ENCODE measurements around the gene TNS3.

TNS3 gene

DNA sequence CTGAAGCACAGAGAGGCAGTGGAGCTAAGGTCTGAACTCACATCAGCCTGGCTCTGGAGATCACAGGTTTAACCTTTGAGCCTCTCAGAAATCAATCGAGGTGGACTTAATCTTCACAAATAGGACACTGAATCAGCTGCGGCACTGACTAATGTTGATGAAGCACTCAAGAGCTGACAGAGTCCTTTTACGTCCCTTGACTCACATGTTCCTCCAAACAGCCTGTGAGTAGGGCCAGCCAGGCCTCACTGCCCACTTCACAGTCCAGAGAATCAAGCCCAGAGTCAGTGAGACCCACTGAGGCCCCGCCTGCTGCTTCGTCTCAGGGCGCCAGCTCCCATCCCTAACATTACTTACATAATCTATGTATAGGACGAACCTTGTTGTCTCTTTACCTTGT, 63.1 kb downstream of the TNS3 start:
- DNase-seq = no peak

DNA sequence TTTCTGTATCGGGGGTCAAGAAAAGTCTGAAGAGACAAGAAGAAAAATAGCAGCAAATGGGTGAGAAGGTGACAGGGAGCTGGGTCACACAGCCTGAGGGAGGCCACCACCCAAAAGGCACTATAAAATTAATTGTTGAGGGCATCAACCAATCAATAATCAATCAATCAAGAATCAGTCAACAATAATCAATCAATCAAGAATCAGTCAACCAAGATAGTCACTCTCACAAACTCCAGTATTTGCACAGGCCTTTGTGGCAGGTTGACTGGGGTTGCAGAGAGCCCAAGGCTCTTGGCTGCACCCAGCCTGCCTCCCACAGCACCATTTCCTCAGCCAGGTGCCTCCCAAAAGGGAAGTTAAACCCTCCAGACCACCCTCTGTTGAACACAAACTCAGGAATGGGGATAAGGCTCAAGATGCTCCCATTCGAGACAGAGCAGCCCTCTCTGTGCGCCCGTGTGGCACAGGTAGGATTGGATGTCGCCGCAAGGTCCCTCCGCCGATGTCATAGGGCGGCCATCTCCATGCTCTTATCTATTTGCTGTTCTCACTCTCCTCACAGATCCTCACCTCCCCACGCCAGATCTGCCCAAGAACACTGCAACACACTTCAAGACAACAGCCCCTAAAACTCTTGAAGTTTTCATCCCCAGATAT, 64.0 kb downstream of the TNS3 start:
- no peak for DNase-seq

DNA sequence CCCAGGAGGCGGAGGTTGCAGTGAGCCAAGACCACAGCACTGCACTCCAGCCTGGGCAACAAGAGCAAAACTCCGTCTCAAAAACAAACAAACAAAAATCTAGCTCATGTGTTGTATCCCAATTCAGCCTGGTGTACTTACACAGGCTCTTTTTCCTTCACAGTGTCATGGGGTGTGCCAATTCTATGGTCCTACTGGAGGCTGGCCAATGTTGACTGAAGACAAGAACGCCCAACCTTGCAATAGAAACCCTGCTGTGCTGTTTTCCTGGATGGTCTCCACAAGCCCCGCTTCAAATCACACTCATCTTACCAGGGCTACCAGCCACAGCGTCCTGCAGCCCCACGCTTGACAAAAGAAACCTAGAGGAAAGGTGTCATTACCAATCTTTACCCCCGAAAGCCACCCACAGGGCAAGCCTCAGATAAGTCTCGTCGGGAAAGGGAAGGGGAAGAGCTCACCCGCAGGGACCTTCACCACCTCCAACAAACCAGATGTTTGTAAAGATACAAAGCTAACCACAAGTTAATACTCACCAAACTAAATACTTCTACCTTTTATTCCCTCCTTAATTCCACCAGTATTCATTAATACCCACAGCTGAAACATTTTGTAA, 64.8 kb downstream of the TNS3 start:
- DNase-seq = no peak

DNA sequence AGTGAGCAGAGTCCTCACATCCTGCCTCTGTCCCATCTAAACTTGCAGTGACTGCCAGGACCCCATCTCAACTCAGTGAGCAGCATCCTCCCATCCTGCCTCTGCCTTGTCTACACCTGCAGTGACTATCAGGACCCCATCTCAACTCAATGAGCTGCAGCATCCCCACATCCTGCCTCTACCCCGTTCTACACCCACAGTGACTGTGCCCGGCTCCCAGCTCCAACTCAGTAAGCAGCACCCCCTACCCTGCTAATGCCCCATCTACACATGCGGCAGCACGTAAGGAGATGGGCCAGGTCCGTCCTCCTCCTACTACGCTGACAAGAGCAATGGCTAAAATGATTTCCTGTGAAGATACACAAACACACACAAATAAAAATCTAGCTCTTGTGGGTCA, 65.5 kb downstream of the TNS3 start:
- no peak for DNase-seq

DNA sequence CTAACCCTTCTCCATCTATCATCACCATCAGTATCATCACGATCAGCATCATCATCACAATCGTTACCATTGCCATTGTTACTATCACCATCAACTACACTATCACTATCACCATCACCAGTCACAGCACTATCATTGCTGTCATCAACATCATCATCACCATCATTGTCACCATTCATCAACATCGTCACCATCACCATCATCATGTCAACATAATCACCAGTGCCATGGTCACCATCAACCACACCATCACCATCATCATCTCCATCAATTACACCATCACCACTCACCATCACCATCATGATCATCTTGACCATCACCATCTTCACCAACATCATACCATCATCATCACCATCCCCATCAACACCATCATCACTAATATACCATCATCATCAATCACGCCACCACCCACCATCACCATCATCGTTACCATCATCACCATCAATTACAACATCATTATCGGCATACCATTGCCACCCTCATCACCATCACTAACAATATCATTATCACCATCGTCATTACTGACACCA, 66.5 kb downstream of the TNS3 start:
- DNase-seq = no peak

DNA sequence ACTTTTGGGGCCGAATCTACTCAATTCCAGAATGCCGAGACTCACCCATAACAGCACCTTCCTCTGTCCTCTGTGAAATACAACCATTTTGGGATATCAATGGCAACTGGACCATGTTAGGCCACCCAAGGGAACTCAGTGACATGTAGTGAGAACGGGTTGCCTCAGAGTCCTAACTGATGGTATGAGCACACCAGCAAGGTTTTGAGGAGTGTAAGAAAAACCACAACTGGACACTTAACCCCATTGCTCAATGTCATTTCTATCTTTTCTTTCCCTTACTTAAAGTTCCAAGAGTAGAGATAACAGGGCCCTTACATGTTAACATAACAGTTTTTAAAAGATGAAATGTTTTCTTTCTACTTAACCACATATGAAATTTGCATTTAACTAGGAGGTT, 67.1 kb downstream of the TNS3 start:
- no peak for DNase-seq

DNA sequence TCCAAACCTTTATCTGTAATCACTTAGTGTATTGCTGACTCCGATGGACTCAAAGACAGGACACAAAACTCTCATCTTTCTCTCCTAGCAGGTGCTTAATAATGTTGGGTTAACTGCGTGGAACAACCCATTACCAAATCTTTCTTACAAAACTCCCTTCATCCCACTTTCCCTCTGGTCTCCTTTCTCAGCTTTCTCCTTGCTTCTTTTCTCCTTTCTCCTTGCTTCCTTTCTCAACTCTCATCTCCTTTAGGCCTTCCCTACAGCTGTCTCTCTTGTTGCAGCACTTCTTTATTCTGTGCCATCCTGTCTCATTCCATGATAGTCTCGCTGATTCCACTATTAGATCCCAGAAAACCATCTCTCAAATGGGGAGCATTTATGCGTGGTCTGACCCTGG, 67.5 kb downstream of the TNS3 start:
- DNase-seq = no peak

DNA sequence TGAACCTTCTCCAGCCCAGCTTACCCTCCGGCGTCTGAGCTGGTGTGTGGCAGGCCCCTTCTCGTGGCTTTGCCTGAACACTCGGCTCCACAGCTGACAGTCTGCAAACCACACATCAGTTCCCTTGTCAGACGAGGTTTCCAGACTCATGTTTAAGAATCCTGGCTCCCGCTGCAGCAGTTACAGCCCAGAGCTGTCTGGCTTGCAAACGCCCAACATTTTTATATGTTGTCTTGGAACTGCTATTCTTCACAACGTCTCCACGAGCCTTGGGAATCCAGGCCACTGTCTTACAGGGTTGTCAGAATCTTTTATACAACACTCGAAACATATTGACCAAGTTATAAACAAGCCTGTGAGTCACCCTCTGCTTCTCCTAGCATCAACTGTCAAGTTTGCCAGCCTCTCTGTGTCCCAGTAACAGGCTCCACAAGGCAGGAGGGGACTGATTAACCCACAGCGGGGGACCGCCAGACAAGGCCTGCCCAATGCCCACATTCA, 68.1 kb downstream of the TNS3 start:
- DNase-seq = no peak

DNA sequence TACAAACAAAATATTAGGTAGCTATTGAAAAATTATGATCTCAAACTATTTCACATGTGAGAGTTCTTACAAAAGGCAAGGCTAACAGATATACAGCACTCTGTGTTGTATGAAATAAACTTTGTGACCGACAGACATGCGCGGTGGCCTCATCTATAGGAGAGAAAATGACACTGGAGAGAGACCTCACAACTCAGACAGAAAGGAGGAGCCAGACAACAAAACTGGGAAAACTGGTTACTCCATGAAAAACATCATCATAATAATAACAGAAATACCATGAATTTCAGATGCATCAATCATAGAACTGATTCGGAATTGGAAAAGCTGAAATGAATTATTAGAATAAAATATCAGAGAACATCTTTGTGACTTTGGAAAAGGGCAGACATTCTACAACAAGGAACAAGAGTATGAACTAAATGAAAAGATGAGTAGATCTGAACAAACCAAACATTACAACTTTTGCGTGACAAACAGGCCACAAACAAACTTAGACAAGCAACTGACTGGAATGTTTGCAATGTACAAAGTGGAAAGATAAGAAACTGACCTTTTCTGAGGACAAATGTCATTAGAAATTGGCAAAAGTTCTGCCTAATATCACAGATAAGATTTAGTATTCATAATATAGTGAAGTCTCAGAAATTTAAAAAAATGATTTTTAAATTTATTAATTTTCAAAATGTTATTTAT, 69.3 kb downstream of the TNS3 start:
- DNase-seq = no peak

DNA sequence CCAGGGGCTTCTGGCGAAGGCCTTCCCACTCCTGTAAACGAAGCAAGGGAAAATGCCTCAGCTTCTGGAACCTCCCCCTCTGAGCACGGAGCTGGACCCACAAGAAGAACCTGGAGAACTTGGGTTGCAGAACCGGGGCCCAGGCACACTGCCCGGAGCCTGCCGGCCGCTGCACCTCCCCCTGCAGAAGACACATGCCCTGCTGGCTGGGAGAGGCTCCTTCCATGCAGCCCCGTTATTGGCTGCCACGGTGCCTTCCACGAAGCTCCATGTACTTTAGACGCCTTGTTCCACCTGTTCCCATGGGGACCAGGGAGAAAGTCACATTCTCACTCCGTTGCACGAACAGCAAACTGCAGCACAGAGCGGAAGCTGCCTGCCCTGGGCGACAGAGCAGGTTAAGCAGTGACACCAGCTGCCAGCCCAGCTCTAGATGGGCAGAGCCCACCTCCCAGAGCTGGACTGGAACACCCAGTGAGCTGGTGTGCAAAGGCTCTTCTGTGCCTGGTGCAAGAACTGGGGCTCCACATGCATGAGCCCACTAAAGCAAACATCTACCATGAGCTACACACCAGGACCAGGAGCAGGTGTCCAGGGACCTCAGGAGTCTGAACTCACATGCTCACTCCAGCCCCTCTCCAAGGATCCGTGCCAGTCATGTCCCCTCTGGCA, 70.1 kb downstream of the TNS3 start:
- DNase-seq = no peak

DNA sequence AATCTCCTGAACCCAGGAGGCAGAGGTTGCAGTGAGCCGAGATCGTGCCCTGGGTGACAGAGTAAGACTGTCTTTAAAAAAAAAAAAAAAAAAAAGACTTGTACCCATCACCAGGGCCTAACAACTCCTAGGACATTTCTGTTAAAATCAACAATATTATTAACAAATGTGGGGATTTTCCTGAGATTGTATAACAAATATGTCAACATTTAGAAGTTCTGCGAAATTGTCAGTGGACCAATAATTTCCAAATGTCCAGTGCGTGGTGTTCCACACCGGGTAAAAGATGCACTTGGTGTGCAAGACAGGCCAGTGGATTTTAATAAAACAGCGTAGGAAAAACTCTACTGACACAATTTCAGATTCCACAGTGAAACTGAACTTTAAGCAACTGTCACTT, 71.1 kb downstream of the TNS3 start:
- no peak for DNase-seq

DNA sequence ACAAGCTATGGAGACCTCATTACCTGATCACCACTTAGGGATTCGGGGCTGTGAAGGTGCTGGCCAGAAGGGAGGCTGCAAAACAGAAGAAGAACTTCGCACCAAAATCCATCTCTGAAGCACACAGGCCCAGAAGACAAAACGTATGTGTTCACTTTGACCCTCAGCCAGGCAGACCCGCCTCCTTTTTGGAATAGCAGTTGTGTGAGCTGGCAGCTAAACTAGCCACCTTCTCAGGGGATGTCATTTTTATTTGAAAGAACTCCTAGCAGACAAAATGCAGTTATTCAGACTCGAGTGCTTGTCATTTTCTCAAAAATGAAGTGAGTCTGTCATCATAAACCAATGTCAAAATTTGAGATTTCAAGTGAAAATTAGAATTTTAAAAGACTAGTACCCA, 71.7 kb downstream of the TNS3 start:
- DNase-seq = no peak

DNA sequence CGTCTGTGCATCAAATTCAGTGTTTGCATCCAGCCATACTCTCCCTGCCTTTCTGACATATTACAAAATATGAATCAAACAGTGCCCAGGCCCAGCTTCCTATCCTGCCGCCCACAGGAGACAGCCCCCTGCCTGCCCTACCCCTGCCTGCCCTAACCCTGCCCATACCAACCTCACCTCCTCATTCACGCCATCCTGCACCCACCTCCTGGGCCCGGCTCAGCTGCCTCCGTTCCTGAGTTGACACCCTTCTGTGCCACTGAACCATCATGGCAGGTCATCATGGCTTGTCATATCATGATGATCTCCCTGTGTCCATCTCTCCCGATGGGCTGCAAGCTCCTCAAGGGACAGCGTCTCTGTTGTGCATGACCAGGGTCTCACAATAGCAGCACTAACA, 72.3 kb downstream of the TNS3 start:
- no peak for DNase-seq

DNA sequence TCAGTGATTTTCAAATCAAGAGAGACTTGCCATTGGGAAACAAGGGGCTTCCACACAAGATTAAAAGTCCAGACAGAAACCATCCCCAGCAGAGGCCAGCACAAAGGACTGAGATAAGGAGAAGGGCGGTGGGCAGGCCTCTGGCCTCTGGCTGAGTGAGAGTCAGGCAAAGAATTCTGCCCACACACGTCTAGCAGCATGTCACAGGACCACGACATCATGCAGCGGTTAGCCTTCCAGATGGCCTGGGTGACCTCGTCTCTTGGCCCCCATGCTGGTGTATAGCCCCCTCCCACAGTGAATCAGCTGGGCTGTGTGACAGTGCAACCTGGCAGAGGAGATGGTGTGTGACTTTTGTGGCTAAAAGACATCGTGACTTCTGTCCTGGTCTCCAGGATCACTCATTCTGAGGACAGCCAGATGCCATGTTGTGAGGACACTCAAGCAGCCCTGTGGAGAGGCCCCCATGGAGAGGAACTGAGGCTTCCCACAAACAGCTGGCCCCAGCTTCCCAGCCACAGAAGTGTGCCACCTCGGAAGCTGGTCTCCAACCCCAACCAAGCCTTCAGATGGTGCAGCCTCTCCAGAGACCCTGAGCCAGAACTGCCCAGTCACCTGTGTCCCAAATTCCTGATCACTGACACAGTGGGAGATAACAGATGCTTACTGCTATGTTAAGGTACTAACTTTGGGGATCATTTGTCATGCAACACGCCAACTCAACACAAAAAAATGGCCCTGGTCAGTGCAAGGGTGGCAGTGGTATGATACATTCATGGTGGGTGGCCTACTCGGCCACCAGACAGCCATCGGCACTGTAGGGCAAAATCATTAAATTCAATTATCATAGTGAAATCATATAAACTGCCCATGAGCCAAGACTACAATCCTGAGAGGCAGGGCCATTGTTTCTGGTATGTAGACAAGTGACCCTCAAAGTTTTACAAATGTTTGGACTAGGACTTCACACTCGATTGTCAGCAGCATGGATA, 73.2 kb downstream of the TNS3 start:
- no peak for DNase-seq

DNA sequence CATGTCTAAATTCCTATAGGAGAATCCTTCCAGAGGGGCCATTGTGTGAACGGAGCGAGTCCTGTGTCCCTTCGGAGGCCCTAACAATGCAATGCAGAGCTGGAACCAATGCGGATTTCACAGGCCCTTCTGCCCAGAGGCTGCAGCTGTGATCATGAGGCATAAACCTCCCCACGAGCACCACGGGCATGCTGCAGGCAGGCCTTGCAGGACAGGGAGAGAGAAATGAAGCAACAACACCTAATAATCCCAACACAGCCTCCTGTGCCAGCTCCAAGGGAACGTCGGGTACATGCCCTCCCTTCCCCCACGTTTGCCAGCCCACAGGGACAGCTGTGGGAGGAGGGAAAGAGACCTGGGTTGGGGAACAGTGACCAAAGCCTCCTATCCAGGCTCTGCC, 74.4 kb downstream of the TNS3 start:
- DNase-seq = no peak

DNA sequence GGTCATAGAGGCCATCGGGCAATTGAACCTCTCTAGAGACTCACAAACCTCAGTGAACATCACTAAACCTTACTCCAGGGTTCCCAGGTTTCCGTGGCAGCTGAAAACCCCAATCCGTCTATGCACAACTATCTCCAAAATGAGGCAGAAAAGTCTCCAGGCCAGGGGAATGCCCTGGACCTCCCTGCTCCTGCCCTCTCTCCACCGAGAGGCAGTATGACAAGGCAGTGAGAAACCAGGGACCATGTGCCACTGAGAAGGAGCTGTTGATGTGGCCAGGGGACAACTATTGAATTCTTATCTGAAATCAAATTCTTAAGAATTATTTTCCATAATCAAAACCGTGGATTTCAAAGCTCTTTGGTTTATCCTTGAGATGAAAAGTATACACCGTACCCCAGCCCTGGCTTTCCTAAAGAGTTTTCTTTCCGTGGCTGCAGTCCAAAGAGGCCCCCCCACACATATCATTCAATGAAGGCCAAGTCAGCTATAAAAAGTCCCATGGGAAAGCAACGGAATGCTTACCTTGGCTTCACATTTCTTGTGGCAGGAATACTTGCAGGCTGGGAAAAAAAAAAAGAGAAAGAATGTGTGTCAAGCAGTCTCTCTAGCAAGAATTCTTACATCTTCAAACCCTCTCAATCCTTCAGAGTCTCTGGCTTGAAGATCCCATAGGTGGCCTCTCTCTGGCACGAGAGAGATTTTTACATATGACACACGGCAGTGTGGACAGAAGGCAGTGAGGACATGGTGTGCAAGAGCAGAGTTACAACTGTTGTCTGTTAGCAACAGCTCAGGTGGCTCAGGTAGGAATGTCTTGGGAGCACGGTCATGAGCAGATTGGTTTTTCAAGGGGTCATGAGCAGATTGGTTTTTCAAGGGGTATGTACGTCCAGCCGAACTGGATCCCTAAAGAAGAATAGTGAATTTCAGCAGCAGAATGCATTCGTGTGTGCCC, 75.2 kb downstream of the TNS3 start:
- DNase-seq = no peak

DNA sequence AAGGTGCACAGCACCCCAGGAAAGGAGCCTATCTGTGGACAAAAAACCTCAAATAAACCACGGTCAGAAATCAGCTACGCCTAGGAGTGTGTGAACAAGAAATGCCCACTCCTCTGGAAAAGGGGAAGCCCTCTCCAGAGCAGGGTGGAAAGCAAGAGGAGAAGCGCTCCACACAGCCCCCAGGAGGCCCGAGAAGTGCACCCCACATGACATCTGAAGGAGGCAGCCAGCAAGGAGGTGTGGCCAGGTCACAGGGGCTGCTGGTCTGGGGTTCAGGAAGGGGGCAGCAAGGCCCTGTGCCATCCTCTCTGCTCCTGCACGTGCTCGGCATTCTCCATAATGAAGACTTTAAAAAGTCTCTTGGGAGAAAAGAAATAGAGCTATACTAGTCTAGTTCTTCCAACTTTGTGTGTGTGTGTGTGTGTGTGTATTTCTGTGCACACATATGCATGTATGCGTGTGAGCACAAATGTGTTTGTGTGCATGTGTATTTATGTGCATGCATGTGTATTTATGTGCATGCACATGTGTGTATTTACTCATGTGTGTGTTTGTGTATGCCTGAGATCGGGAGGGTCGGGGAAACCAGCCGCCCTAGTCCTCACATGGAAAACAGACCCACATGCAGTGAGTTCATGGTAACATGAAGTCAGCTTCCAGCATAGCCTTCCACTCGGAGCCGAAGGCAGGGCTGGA, 76.5 kb downstream of the TNS3 start:
- no peak for DNase-seq

DNA sequence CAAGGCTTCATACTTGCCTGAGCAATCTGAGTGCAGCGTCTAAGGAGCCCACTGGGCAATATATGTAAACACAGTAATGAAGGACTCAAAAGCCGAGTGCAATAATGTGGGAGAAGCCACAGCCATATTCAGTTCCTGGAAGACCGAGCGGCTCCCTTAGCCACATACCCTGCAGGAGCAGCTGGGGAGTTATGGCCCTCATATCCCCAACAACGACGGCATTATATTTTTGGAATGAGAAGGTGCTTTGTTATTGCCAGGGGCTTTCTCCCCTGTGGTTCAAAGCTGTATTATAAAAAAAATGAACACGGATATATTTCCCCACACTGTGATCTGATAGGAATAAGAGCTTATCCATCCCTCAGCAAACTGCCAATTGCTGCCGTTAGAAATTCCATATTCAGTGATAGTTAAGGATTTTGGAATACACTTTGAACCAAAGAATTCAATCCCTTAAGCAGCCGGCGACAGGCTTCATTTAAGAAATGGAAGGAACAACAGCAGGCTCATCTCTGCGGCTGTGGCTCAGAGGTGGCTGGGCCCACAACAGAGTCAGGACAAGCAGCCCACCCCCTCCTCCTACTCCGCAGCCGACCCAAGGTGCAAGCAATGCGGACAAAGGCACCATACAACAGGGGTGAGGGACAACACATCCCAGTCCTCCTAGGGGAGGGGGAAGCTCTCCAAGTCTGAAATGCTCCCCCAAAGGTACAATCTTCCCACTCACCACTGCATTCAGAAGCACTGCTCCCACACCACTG, 77.2 kb downstream of the TNS3 start:
- no peak for DNase-seq

DNA sequence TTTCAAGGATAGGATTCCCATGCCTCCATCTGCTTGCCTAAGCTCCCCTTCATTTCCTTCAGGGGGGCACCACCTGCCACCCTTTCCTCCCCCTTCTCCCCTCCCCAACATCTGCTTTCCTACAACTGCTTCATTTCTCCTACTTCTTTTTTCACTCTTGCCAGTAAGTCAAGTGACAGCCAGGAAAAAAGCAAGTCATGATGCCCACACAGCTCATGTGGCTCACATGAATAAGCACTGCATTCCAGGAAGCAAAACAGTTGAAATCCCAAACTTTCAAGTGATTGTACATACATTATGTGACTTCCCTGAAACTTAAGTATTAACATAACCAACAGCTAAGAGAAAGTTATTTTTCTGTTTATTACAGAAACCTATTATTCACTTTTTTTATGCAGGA, 78.6 kb downstream of the TNS3 start:
- no peak for DNase-seq
